GM18951 (cell line): ENCODE measurements around the gene NLGN1.

Experiments used
- POLR2A ChIP-seq: IDR thresholded peaks from 4 replicates; pipeline ENCODE4 v1.6.1; 2011; ENCODE audit warnings: mild to moderate bottlenecking; ENCODE audit not compliant: insufficient read length, insufficient read depth; ENCODE audit errors: extremely low read depth
- in situ Hi-C: fragments of 300-500 bp; cut with MboI; formaldehyde crosslinking; loops from one replicate; pipeline ENCODE4 v1.12.0; 2022; ENCODE audit warnings: low sequenced_read_pairs, mixed read lengths, inconsistent platforms; ENCODE audit not compliant: unreplicated experiment

NLGN1 gene

DNA sequence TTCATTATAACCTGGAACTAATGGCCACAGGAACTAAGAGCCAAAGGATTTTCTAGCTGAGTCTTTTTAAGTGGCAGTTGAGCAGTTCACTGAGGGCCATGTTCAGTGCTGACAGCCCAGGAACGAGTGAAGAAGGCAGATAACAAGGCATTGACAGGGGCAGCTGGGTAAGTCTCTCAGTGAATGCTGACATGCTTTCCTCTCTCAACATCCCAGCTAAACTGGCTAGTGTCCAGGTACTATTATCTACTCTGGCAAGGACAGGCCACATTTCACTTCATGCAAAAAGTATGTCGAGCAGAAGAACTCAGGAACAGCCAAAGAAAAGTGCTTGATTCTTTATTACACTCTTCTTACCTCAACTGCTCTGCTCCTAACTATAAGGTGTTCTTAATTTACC lies 515.9 kb downstream of the NLGN1 start:
- in situ Hi-C loops, result no loop called here
- TF ChIP-seq POLR2A, result no peak

DNA sequence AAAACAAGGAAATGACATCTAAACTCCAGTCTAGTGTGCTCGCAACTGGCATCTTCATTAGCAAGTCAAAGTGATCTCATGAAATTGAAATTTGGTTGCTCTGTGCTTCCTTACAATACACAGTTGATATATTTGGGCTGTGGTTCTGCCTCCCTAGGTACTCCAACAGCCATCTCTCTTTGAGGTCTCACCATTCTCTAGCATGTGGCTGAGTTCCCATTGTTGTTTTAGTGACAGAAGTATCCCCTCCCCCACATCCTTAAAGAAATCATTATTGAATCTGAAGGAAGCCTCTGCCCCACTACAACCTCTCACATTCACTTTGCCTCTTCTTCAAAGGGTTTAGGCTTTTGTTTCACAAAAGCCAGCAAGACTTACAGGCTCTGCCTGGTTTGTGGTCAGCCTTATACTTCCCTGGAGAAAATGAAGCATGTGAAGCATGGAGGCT lies 516.5 kb downstream of the NLGN1 start:
- no peak for TF ChIP-seq POLR2A
- in situ Hi-C loops, result no loop called here

DNA sequence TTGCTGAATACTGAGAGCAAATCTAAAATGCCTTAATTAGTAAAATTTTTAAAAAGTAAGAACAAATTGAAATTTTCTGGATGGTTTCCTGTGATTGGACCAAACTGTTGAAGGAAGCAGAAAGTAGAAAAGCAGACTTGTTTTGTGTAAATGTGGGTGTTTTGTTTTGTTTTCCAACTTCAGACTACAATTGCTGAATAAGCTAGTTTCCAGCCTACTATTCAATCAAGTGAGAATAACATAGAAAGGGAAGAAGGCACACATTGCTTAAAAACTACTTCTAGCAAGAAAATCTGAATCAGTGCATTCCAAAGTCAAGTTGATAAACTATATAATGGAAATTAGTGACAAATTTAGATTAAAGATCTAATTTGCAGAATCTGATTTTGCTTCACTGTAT lies 519.3 kb downstream of the NLGN1 start:
- in situ Hi-C loops, result no loop called here
- TF ChIP-seq POLR2A, result no peak

- in situ Hi-C loops, result no loop called here
- TF ChIP-seq POLR2A, result no peak
These were observed 522.8 kb downstream of the NLGN1 start for GRCh38 chr3:173920386-173920785.

DNA sequence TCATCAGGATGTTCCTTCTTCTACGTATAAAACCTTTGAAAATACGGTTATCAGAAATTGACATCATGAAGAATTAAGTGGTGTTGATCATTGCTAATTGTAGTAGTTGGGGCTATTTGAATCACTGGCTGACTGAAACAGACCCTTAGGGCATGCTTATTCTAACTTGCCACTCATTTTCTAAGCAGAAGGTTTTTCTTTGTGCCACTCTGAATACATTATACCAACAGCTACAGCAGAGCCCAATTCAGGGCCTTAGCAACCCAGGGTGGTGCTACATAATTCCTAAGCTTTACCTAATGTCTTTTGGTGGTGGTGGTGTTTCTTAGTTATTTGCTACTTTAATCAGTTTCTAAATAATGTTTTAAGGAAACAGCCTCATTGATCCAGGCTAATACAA lies 524.2 kb downstream of the NLGN1 start:
- in situ Hi-C loops, result no loop called here
- TF ChIP-seq POLR2A, result no peak

GRCh38 chr3:173923204-173923603 lies 525.7 kb downstream of the NLGN1 start:
- in situ Hi-C loops, result no loop called here
- no peak for TF ChIP-seq POLR2A

GRCh38 chr3:173930251-173930650 lies 532.7 kb downstream of the NLGN1 start:
- in situ Hi-C loops, result no loop called here
- TF ChIP-seq POLR2A, result no peak

DNA sequence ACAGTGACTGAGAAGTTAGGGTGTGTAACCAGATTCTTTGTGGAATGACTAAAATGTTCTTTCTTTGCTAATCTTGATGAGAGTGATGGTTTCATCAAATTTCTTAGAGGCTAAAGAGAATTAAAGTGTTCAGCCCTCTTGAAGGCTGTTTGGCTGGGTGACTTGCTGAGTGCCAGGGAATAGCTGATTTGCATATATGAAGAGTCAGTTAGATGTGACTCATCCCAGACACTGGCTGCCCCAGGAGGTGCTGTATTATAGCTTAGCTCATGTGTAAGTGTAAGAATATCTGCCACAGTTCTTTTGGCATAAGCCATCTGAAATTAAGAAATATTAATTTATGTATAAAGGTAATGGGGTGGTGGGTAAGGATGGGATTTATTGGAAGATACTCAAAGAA lies 535.1 kb downstream of the NLGN1 start:
- TF ChIP-seq POLR2A, result no peak
- in situ Hi-C loops, result no loop called here

DNA sequence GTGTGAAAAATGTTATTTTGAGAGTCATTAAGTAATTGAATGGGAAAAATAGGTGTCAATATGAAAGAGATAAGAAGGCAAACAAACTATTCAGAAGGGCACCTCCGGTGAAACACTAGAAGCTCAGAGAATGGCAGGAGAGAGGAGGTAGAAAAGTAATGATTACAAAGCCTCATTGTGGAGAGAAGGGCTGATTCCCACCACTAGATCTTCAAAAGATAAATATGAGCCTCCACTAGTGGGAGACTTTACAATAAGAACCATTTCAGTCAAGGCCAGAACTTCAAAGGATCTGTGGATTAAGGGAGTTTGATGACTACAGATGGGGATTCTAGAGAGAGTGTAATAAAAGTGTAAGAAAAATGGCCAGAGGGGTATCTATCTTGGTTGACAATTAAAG lies 535.6 kb downstream of the NLGN1 start:
- TF ChIP-seq POLR2A, result no peak
- in situ Hi-C loops, result no loop called here

GRCh38 chr3:173936316-173936715 lies 538.8 kb downstream of the NLGN1 start:
- in situ Hi-C loops, result no loop called here
- TF ChIP-seq POLR2A, result no peak

DNA sequence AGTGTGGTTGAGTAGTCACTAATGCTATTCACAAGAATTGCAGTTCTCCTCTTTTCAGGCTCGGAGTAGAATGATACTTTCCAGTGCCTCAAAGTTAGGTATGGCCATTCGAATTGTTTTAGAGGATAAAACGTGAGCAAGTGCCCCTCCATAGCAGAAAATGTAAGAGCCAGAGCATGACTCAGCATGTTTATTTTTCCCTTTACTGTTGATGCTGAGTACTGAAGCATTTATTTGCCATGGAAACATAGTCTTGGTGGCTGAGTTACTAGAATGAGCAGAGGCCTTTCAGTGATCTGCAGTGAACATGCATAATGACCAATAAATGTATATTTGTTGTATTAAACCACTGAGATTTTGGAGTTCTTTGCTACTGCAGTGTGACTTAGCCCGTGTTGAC lies 540.6 kb downstream of the NLGN1 start:
- TF ChIP-seq POLR2A, result no peak
- in situ Hi-C loops, result no loop called here

DNA sequence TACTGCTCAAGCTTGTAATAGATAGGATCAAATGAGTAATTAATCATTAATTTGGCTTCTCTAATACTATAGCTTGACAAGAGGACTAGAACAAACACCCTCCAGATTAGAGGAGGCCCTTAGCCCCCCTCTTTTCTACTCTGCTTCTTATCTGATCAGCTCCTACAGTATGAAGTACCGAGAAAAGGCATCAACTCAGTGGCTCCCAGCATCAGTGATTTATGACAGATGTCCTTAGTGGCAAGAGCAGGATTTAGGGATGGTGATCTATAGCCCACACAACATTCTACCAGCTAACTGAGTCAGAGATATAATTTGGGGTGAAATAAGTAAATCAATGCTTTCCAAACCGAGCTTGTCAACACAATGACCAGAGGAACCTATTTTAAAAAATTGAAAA lies 541.1 kb downstream of the NLGN1 start:
- no peak for TF ChIP-seq POLR2A
- in situ Hi-C loops, result no loop called here

- TF ChIP-seq POLR2A, result no peak
- in situ Hi-C loops, result no loop called here
These were observed 541.8 kb downstream of the NLGN1 start for GRCh38 chr3:173939331-173939730.

DNA sequence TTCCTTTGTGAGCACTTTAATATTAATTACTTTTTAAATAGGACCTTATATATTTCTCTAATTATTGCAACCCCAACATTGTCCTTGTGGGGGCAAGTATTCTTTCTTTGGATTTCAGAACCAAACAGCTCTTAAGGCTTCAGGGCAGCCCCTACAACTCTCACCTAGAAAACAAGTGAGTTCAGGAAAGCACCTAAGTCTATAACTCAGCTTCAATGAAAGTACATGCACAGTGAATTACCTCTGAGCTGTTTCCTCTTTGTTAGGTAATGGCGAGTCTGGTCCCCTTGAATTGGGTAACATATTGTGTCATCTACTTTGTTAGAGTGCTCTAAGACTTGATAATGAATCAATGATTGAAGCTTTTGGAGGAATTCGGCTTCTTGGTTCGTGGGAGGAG lies 545.7 kb downstream of the NLGN1 start:
- in situ Hi-C loops, result no loop called here

DNA sequence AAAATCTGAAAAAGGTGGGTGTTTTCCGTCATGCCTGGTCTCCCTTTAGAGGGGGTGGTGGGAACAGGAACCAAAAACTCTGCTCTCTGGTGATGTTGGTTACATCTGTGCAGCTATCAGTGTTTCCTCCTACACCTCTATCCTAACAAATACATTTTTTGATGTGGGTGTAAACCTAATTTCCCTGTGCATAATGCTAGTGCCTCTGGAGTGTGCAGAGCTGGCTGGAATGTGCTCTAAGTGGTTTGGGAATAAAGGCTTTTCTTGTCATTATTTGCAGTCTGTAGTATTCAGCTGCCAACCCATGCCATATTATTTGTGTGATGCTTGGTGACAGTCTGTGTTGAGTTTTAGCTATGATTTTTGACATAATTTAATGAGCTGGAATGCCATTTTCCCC lies 547.6 kb downstream of the NLGN1 start:
- in situ Hi-C loops, result no loop called here
- no peak for TF ChIP-seq POLR2A

More for the DNA sequence above, 545.7 kb downstream of the NLGN1 start:
- no peak for TF ChIP-seq POLR2A
